ENCODE measurements around the gene UEVLD.

UEVLD gene

GRCh38 chr11:18581825-18582224 is 6.7 kb downstream of the UEVLD start:
- no peak for DNase-seq (ENCODE audit: low spot score)

- DNase-seq (ENCODE audit: low spot score), result no peak
Measured at GRCh38 chr11:18580113-18580766, 8.3 kb downstream of the UEVLD start.

- DNase-seq (ENCODE audit: low spot score), result no peak
Measured at GRCh38 chr11:18578975-18579598, 9.4 kb downstream of the UEVLD start.

GRCh38 chr11:18575361-18575760 is 13.2 kb downstream of the UEVLD start:
- no peak for DNase-seq (ENCODE audit: low spot score)

GRCh38 chr11:18567081-18567480 is 21.5 kb downstream of the UEVLD start:
- peak; percentile 14 for DNase-seq (ENCODE audit: low spot score)

GRCh38 chr11:18566406-18566805 is 22.1 kb downstream of the UEVLD start:
- DNase-seq (ENCODE audit: low spot score), result no peak

GRCh38 chr11:18564149-18564548 is 24.4 kb downstream of the UEVLD start:
- no peak for DNase-seq (ENCODE audit: low spot score)

GRCh38 chr11:18563090-18563730 is 25.3 kb downstream of the UEVLD start:
- DNase-seq (ENCODE audit: low spot score), result no peak

GRCh38 chr11:18548001-18548400 is 40.5 kb downstream of the UEVLD start:
- DNase-seq (ENCODE audit: low spot score), result no peak

GRCh38 chr11:18540207-18541009 is 48.1 kb downstream of the UEVLD start:
- DNase-seq (ENCODE audit: low spot score), result no peak

GRCh38 chr11:18536209-18536608 is 52.3 kb downstream of the UEVLD start:
- DNase-seq (ENCODE audit: low spot score), result no peak

- DNase-seq (ENCODE audit: low spot score), result no peak
Measured at GRCh38 chr11:18534245-18534644, 54.3 kb downstream of the UEVLD start.

- no peak for DNase-seq (ENCODE audit: low spot score)
Measured at GRCh38 chr11:18533365-18533764, 55.2 kb downstream of the UEVLD start.

- peak; percentile 25 for DNase-seq (ENCODE audit: low spot score)
Measured at GRCh38 chr11:18527512-18527911, 61.0 kb downstream of the UEVLD start.

GRCh38 chr11:18526521-18527296 is 61.8 kb downstream of the UEVLD start, which contains the start of gene TSG101:
TSS of gene TSG101 (minus strand) at chr11:18526942. CDS start at chr11:18526816, 126 bp downstream.
- peak; percentile 97 for DNase-seq (ENCODE audit: low spot score)

- no peak for DNase-seq (ENCODE audit: low spot score)
Measured at GRCh38 chr11:18526130-18526520, 62.4 kb downstream of the UEVLD start.

GRCh38 chr11:18524248-18524647 is 64.3 kb downstream of the UEVLD start:
- DNase-seq (ENCODE audit: low spot score), result no peak

- DNase-seq (ENCODE audit: low spot score), result no peak
Measured at GRCh38 chr11:18523084-18523483, 65.5 kb downstream of the UEVLD start.

- DNase-seq (ENCODE audit: low spot score), result no peak
Measured at GRCh38 chr11:18522388-18522787, 66.1 kb downstream of the UEVLD start.

- no peak for DNase-seq (ENCODE audit: low spot score)
Measured at GRCh38 chr11:18521122-18521521, 67.4 kb downstream of the UEVLD start.

- no peak for DNase-seq (ENCODE audit: low spot score)
Measured at GRCh38 chr11:18502352-18502751, 86.2 kb downstream of the UEVLD start.

- DNase-seq (ENCODE audit: low spot score), result no peak
Measured at GRCh38 chr11:18501629-18502028, 86.9 kb downstream of the UEVLD start.
